ENCODE measurements around the gene RAP1GAP2. TPM values are rescaled to one million over a fixed set of nuclear protein-coding genes. Genes with fewer than 3 reads are reported as not detected.
"Not testable (repeated sequence)": the region's sequence is repeated elsewhere in the genome, so short reads cannot be mapped to it uniquely, and the experiment has no call there.

RAP1GAP2 gene
- total and polyA plus RNA-seq, 10 donors, result 1.2 to 32.7 (median 14.1) TPM

- peak; percentile 54 for DNase-seq
Observed at GRCh38 chr17:3027786-3028532, 231.7 kb downstream of the RAP1GAP2 start.

DNA sequence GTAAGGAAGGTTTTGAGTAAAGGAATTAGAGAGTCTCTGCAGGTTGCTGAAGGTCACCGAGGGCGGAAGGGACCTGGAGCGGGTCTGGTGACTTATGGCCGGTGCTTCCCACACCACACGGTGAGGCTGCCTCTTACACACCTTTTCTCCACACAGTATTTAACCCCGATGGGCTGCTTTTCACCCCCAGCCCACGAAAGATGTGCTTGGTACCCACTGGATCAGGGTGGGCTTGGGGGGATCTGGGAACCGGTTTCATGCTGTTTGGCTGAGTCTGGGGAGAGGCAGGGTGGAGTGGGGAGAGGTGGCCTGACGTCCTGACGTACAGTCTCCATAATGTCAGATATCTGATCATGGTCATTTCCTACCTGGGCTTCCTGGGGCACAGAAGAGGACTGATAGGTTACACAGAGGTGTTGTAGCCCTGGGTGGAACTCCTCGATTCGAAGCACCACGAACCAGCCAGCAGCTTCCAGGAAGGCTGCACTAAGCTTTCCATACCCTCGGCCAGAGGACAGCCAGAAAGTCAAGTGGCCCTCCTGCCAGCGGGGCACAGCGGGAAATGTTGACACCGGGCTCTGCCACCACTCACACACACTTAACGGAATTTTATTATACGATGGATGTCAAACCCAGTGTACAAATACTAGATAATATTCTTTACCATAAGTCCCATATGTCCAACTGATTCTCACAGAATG, 233.1 kb downstream of the RAP1GAP2 start:
- Histone ChIP-seq H3K9me3 (peaks cover 0 to 5% (median under 1%) of the 10 kb centered on the region in 8 donors), H3K27me3 (replicated peaks in 1 of 7) (no peaks in the 10 kb centered on the region), H3K36me3 (peaks cover 0 to 80% (median 7%) of the 10 kb centered on the region in 6 donors), H3K4me3 (no peak overlapping the region), H3K4me1 (peaks cover 0 to 9% (median 1%) of the 10 kb centered on the region in 6 donors), H3K27ac (peak overlapping the region in 5 of 8 donors; percentile 8 to 86 (median 74))
- WGBS, 5 donors, result 78 to 87% (median 79%) methylated on average over 18 to 19 of the region's 19 CpGs
- intact Hi-C loops (cut with DNase I; ENCODE audit: low total_unique reads), result no loop called here
- no peak for TF ChIP-seq POLR2AphosphoS5 (IDR thresholded peaks at IDR 0.05)
- TF ChIP-seq, protein P1, sequence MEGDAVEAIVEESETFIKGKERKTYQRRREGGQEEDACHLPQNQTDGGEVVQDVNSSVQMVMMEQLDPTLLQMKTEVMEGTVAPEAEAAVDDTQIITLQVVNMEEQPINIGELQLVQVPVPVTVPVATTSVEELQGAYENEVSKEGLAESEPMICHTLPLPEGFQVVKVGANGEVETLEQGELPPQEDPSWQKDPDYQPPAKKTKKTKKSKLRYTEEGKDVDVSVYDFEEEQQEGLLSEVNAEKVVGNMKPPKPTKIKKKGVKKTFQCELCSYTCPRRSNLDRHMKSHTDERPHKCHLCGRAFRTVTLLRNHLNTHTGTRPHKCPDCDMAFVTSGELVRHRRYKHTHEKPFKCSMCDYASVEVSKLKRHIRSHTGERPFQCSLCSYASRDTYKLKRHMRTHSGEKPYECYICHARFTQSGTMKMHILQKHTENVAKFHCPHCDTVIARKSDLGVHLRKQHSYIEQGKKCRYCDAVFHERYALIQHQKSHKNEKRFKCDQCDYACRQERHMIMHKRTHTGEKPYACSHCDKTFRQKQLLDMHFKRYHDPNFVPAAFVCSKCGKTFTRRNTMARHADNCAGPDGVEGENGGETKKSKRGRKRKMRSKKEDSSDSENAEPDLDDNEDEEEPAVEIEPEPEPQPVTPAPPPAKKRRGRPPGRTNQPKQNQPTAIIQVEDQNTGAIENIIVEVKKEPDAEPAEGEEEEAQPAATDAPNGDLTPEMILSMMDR (IDR thresholded peaks at IDR 0.05 in 8 of 11, conservative IDR thresholded peaks at IDR 0.05 in 3 of 11), result no peak
- TF ChIP-seq POLR2A (IDR thresholded peaks at IDR 0.05), result no peak
- peak; percentile 61 for DNase-seq

More at GRCh38 chr17:3027786-3028532, 231.7 kb downstream of the RAP1GAP2 start:
- H3K9me3 ChIP-seq, result peaks cover 0 to 19% (median 14%) of the 10 kb centered on the region in 8 donors
- WGBS, 5 donors, result 80 to 95% (median 89%) methylated on average over 18 of the region's 18 CpGs
- no peaks in the 10 kb centered on the region for H3K27me3 ChIP-seq (replicated peaks in 1 of 7)
- H3K36me3 ChIP-seq, result peaks cover 0 to 80% (median 10%) of the 10 kb centered on the region in 6 donors
- H3K27ac ChIP-seq, result peak overlapping the region in 1 of 8 donors; percentile 86
- intact Hi-C loops (cut with DNase I; ENCODE audit: low total_unique reads), result no loop called here
- TF ChIP-seq POLR2A (IDR thresholded peaks at IDR 0.05), result no peak
- TF ChIP-seq, protein P1 (IDR thresholded peaks at IDR 0.05 in 8 of 11, conservative IDR thresholded peaks at IDR 0.05 in 3 of 11), result no peak
- TF ChIP-seq POLR2AphosphoS5 (IDR thresholded peaks at IDR 0.05), result no peak
- H3K4me3 ChIP-seq, result no peak overlapping the region
- peaks cover 0 to 9% (median 1%) of the 10 kb centered on the region in 6 donors for H3K4me1 ChIP-seq

DNA sequence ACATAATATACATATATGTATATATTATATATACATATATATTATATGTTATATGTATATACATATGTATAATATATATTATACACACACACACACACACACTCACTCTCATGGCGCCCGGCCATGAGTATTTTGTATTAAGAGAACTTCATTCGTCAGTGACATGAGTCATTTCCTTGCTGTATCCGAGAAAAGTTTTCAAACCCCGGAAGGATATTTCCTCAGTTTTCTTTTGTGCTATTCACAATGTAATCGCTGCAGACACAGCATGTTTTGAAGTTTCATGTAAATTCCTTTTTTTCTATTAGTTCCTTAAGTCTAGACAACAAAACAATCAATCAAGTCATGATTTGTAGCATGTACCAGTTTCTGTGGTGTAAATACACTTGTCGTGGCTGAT, 233.9 kb downstream of the RAP1GAP2 start:
- DNase-seq, result peak; percentile 57
- intact Hi-C loops (cut with DNase I; ENCODE audit: low total_unique reads), result no loop called here
- peaks cover 0 to 9% (median 1%) of the 10 kb centered on the region in 6 donors for H3K4me1 ChIP-seq
- H3K4me3 ChIP-seq, result no peak overlapping the region
- H3K9me3 ChIP-seq, result no peaks in the 10 kb centered on the region
- TF ChIP-seq POLR2A (IDR thresholded peaks at IDR 0.05), result no peak
- no peak for TF ChIP-seq POLR2AphosphoS5 (IDR thresholded peaks at IDR 0.05)
- TF ChIP-seq, protein P1 (IDR thresholded peaks at IDR 0.05 in 8 of 11, conservative IDR thresholded peaks at IDR 0.05 in 3 of 11), result no peak
- peak overlapping the region in 6 of 8 donors; percentile 25 to 86 (median 70) for H3K27ac ChIP-seq
- peaks cover 0 to 81% (median 7%) of the 10 kb centered on the region in 6 donors for H3K36me3 ChIP-seq
- H3K27me3 ChIP-seq (replicated peaks in 1 of 7), result no peaks in the 10 kb centered on the region
- WGBS, 5 donors, result 44 to 66% (median 56%) methylated on average over 7 of the region's 7 CpGs

DNA sequence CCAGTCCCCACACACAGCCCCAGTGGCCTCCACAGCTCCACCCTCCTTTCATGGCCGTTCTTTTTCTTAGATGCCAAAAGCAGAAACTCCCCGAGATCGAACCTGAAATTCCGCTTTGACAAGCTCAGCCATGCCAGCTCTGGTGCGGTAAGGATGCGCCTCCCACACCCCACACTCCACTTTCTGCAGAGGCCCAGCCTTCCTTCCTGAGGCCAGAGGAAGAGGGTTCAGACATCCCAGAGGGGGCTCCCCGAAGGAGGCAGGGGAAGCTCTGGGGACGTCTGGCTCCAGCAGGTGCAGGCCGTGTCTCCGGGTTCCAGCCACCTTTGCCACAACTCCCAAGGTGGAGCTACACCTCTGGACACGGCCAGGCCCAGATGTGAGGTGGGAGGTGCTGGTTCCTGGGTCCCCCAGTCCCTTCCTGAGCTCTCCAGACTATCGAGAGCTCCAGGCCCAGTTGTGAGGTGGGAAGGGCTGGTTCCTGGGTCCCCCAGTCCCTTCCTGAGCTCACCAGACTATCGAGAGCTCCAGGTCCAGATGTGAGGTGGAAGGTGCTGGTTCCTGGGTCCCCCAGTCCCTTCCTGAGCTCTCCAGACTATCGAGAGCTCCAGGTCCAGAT, 234.7 kb downstream of the RAP1GAP2 start:
- H3K4me3 ChIP-seq; intact Hi-C loops (cut with DNase I; ENCODE audit: low total_unique reads); H3K4me1 ChIP-seq; H3K9me3 ChIP-seq; H3K27me3 ChIP-seq (replicated peaks in 1 of 7): not testable (repeated sequence)
- WGBS, 5 donors, result 85 to 91% (median 89%) methylated on average over 13 to 14 of the region's 14 CpGs
- H3K36me3 ChIP-seq, result peaks cover 0 to 73% (median 7%) of the 10 kb centered on the region in 6 donors
- DNase-seq, result peak; percentile 61
- peak overlapping the region in 6 of 8 donors; percentile 25 to 86 (median 70) for H3K27ac ChIP-seq

Measured in spleen (tissue), 11 donors.